Natural killer cell treated with Interleukin-12 subunit alpha and Interleukin-12 subunit beta and Interleukin-15 and Interleukin-18, amount 100 ng/mL, for 72 hours (primary cell): ENCODE data around the gene PAX2. TPM values are rescaled to one million over a fixed set of nuclear protein-coding genes. Genes with fewer than 3 reads are reported as not detected.
A peak's percentile ranks its signal among the peaks of the same experiment; 100 is the strongest.

Source experiments
- ATAC-seq, 2 donors: fragments of 150-1000 bp; cut with Tn5 transposase in 1 of 2; sonication (Bioruptor Pico), chemical (Tn5 transposase) in 1 of 2; 2 replicates each; pipeline ENCODE4 v1.10.0; 2021
- DNase-seq: peaks from one replicate; pipeline ENCODE4 v3.0.0; 2022; ENCODE audit warnings: low spot score
- H3K27ac Mint-ChIP-seq, 2 donors: 1 replicate in 1 of 2; 2 replicates in 1 of 2; pipeline ENCODE4 v1.8.0; 2022; ENCODE audit warnings: mixed read lengths in 2 of 2, mild to moderate bottlenecking in 1 of 2, moderate library complexity in 1 of 2
- H3K27me3 Mint-ChIP-seq, 2 donors: 1 replicate in 1 of 2; 2 replicates in 1 of 2; pipeline ENCODE4 v1.8.0; 2022; ENCODE audit warnings: mixed read lengths in 2 of 2
- H3K36me3 Mint-ChIP-seq: one replicate; pipeline ENCODE4 v1.8.0; 2022; ENCODE audit warnings: mixed read lengths
- H3K4me1 Mint-ChIP-seq, 2 donors: 1 replicate in 1 of 2; 2 replicates in 1 of 2; pipeline ENCODE4 v1.8.0; 2022; ENCODE audit warnings: low read depth in 2 of 2, mixed read lengths in 2 of 2, mild to moderate bottlenecking in 1 of 2
- H3K4me3 Mint-ChIP-seq: one replicate; pipeline ENCODE4 v1.8.0; 2022; ENCODE audit warnings: mixed read lengths
- H3K9me3 Mint-ChIP-seq: 2 replicates; pipeline ENCODE4 v1.8.0; 2022; ENCODE audit warnings: mixed read lengths
- total RNA-seq, 2 donors: library from RNA; stranded (reverse); gene quantifications; one replicate each; pipeline ENCODE4 v1.2.3, GENCODE V29; 2022

The PAX2 gene
- total RNA-seq, 2 donors from 2014 or later: not detected

DNA sequence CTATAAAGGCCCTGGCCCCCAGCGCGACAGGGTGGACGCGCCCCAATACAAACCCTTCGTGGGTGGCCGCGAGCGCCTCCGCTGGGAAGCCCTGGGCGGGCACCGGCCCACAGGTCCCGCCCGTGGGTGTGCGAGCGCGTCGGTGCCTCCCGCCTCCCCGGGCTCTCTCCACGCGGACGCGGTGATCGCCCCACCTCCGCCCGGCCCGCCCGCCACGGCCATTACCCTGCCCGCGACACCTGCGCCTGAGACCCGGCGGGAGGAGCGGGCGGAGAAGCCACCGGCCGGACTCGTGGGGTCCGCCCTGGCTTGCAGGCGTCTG, 81.2 kb downstream of the PAX2 start:
- H3K4me1 Mint-ChIP-seq: peaks cover 23 to 29% of the 10 kb centered on the region in 2 donors
- H3K27ac Mint-ChIP-seq: no peak overlapping the region
- no peak overlapping the region for H3K4me3 Mint-ChIP-seq
- no peak for DNase-seq
- H3K27me3 Mint-ChIP-seq: peaks cover 48 to 61% of the 10 kb centered on the region in 2 donors
- no peaks in the 10 kb centered on the region for H3K9me3 Mint-ChIP-seq
- H3K36me3 Mint-ChIP-seq: no peaks in the 10 kb centered on the region
- peak in 1 of 2 donors; percentile 3 for ATAC-seq

DNA sequence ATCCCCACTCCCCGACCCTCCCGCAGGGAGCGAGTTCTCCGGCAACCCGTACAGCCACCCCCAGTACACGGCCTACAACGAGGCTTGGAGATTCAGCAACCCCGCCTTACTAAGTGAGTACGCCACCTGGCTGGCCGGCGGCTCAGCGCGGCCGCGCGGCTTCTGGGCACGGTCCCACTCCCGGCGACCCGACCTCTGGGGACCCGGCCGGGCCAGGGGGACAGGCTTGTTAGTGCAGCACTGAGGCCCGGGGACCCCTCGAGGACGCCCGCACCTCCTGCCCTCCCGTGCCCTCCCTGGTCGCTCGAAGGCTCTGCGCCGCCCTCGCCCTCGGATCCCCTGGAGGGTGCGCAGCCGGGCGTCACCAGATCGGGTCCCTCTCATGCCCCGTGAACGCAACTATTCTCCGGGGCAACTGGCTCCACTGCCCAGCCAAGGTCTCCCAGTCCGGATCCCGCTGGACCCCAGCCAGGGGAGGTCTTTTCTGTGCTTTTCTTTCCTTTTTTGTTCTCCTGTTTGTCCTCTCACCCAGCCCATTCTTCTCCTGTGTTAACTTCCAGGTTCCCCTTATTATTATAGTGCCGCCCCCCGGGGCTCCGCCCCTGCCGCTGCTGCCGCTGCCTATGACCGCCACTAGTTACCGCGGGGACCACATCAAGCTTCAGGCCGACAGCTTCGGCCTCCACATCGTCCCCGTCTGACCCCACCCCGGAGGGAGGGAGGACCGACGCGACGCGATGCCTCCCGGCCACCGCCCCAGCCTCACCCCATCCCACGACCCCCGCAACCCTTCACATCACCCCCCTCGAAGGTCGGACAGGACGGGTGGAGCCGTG, 81.8 kb downstream of the PAX2 start:
- peaks cover 42 to 64% of the 10 kb centered on the region in 2 donors for H3K27me3 Mint-ChIP-seq
- H3K4me1 Mint-ChIP-seq: peaks cover 23 to 29% of the 10 kb centered on the region in 2 donors
- no peak for DNase-seq
- peak overlapping the region; percentile 90 for H3K4me3 Mint-ChIP-seq
- no peaks in the 10 kb centered on the region for H3K9me3 Mint-ChIP-seq
- no peaks in the 10 kb centered on the region for H3K36me3 Mint-ChIP-seq
- ATAC-seq: peak; percentile 11 to 58
- H3K27ac Mint-ChIP-seq: no peak overlapping the region

DNA sequence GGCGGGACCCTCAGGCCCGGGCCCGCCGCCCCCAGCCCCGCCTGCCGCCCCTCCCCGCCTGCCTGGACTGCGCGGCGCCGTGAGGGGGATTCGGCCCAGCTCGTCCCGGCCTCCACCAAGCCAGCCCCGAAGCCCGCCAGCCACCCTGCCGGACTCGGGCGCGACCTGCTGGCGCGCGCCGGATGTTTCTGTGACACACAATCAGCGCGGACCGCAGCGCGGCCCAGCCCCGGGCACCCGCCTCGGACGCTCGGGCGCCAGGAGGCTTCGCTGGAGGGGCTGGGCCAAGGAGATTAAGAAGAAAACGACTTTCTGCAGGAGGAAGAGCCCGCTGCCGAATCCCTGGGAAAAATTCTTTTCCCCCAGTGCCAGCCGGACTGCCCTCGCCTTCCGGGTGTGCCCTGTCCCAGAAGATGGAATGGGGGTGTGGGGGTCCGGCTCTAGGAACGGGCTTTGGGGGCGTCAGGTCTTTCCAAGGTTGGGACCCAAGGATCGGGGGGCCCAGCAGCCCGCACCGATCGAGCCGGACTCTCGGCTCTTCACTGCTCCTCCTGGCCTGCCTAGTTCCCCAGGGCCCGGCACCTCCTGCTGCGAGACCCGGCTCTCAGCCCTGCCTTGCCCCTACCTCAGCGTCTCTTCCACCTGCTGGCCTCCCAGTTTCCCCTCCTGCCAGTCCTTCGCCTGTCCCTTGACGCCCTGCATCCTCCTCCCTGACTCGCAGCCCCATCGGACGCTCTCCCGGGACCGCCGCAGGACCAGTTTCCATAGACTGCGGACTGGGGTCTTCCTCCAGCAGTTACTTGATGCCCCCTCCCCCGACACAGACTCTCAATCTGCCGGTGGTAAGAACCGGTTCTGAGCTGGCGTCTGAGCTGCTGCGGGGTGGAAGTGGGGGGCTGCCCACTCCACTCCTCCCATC, 82.7 kb downstream of the PAX2 start:
- Mint-ChIP-seq H3K9me3 (no peaks in the 10 kb centered on the region), H3K4me3 (peak overlapping the region; percentile 90), H3K27ac (no peak overlapping the region), H3K36me3 (no peaks in the 10 kb centered on the region), H3K27me3 (peaks cover 34 to 64% of the 10 kb centered on the region in 2 donors), H3K4me1 (peaks cover 23 to 29% of the 10 kb centered on the region in 2 donors)
- ATAC-seq (peak; percentile 72 to 76), DNase-seq (peak; percentile 65)

DNA sequence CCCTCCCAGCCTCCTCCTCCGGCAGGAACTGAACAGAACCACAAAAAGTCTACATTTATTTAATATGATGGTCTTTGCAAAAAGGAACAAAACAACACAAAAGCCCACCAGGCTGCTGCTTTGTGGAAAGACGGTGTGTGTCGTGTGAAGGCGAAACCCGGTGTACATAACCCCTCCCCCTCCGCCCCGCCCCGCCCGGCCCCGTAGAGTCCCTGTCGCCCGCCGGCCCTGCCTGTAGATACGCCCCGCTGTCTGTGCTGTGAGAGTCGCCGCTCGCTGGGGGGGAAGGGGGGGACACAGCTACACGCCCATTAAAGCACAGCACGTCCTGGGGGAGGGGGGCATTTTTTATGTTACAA, 83.3 kb downstream of the PAX2 start:
- no peak overlapping the region for H3K27ac Mint-ChIP-seq
- DNase-seq: no peak
- H3K4me3 Mint-ChIP-seq: peak overlapping the region; percentile 90
- H3K27me3 Mint-ChIP-seq: peaks cover 27 to 64% of the 10 kb centered on the region in 2 donors
- peak in 1 of 2 donors; percentile 62 for ATAC-seq
- peaks cover 23 to 29% of the 10 kb centered on the region in 2 donors for H3K4me1 Mint-ChIP-seq
- no peaks in the 10 kb centered on the region for H3K9me3 Mint-ChIP-seq
- H3K36me3 Mint-ChIP-seq: no peaks in the 10 kb centered on the region

DNA sequence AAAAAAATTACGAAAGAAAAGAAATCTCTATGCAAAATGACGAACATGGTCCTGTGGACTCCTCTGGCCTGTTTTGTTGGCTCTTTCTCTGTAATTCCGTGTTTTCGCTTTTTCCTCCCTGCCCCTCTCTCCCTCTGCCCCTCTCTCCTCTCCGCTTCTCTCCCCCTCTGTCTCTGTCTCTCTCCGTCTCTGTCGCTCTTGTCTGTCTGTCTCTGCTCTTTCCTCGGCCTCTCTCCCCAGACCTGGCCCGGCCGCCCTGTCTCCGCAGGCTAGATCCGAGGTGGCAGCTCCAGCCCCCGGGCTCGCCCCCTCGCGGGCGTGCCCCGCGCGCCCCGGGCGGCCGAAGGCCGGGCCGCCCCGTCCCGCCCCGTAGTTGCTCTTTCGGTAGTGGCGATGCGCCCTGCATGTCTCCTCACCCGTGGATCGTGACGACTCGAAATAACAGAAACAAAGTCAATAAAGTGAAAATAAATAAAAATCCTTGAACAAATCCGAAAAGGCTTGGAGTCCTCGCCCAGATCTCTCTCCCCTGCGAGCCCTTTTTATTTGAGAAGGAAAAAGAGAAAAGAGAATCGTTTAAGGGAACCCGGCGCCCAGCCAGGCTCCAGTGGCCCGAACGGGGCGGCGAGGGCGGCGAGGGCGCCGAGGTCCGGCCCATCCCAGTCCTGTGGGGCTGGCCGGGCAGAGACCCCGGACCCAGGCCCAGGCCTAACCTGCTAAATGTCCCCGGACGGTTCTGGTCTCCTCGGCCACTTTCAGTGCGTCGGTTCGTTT, 83.9 kb downstream of the PAX2 start:
- H3K27me3 Mint-ChIP-seq: peaks cover 22 to 64% of the 10 kb centered on the region in 2 donors
- no peak overlapping the region for H3K27ac Mint-ChIP-seq
- no peaks in the 10 kb centered on the region for H3K36me3 Mint-ChIP-seq

DNA sequence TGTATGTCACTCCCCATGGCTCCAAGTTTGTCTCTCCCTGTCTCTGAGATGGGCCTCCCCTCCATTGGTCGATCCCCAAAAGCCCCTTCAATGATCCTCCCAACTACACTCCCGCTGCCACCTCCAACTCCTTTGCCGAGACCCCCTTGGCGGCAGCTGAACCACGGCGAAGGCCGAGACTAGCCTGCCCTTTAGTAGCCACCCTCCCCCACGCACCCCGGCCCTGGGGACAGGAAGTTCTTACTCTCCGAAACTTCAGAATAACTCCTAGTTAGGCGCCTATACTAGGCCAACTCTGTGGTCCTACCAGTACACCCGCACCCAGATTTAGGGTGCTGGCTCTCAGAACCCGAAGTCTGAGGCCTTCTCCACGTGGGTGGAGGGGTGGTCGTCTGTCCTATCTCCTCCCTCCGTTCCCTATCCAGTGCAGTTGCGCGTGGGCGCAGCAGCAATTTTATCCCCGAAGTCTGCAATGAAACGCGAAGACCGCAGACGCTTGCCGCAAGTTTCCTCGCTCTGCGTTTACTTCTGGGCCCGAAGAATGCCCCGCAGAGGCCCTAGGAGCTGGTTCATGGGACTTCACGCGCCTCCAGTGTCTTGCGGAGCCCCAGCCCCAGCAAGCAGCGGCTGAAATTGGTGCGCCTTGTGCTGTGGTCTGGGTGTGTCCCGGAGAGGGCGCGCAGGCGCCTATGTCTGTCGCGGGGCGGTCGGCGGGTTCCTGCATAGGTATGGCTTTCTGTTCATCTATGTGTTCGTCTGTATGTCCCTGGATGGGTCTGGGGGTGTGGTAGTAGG, 84.7 kb downstream of the PAX2 start:
- peaks cover 23 to 29% of the 10 kb centered on the region in 2 donors for H3K4me1 Mint-ChIP-seq
- ATAC-seq (no peak), DNase-seq (no peak)
- H3K27ac Mint-ChIP-seq: no peak overlapping the region
- no peaks in the 10 kb centered on the region for H3K9me3 Mint-ChIP-seq
- H3K27me3 Mint-ChIP-seq: peaks cover 15 to 63% of the 10 kb centered on the region in 2 donors
- H3K4me3 Mint-ChIP-seq: peak overlapping the region; percentile 79
- H3K36me3 Mint-ChIP-seq: no peaks in the 10 kb centered on the region

More for the DNA sequence above, 83.9 kb downstream of the PAX2 start:
- H3K4me1 Mint-ChIP-seq: peaks cover 23 to 29% of the 10 kb centered on the region in 2 donors
- no peaks in the 10 kb centered on the region for H3K9me3 Mint-ChIP-seq
- DNase-seq (no peak), ATAC-seq (peak in 1 of 2 donors; percentile 33)
- H3K4me3 Mint-ChIP-seq: peak overlapping the region; percentile 90

DNA sequence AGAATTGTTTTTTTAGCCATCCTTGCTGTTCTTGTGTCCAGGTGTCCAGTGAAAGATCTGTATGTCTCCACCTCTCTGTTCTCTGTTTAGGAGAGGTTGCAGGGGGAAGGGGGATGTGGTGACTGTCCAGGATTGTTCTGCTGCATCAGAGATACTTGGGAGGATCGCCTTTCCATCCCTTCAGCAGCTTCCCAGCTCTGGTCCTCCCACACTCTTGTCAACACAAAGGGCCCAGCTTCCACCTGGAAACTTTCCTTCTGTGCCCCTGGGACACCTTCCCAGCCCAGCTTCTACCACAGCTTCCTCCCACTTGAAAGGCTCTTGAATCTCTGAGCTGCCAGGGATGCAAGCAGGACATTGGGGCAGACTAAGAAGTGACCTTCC, 85.3 kb downstream of the PAX2 start:
- Mint-ChIP-seq H3K4me1 (peaks cover 23 to 29% of the 10 kb centered on the region in 2 donors), H3K9me3 (no peaks in the 10 kb centered on the region), H3K4me3 (peak overlapping the region; percentile 79), H3K36me3 (no peaks in the 10 kb centered on the region), H3K27ac (no peak overlapping the region), H3K27me3 (peaks cover 9 to 58% of the 10 kb centered on the region in 2 donors)
- ATAC-seq: no peak
- no peak for DNase-seq

DNA sequence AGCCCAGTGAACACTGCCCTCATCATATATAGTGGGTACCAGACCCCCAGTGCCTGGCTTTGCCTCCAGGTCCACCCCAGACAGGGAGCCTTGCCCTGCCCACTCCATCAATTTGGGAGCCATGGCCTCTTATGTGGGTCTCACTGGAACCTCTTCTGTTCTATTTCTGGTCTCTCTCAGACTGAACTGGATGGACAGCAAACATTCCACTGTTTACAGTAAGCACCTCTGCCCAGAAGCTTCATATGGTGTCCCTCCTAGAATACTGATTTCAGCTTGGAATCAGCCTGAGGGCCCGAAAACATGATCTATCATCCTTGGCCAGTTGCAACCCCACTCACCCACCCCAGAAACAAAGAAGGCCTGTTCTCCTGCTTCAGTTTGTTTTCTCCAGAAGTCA, 86.4 kb downstream of the PAX2 start:
- peaks cover 6 to 56% of the 10 kb centered on the region in 2 donors for H3K27me3 Mint-ChIP-seq

DNA sequence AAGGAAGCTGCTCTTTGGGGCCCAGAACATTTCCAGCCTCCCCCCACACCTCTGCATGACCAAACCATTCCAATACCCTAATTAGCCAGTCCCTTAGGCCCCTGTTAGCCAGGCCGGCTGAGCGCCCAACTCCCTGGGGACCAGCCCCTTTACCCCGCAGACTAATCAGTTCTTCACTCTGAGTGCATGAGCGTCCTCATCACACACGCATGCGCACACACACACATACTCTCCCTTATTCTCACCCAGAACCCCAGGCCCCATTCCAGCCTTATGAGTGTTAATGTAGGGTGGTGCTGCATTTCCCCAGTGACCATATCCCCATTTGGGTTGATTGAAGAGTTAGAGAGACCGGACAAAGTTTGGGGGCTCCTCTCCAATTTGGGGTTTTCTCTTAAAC, 90.4 kb downstream of the PAX2 start:
- no peaks in the 10 kb centered on the region for H3K36me3 Mint-ChIP-seq
- H3K27me3 Mint-ChIP-seq: peaks cover 7 to 31% of the 10 kb centered on the region in 2 donors
- no peak overlapping the region for H3K4me3 Mint-ChIP-seq
- H3K9me3 Mint-ChIP-seq: no peaks in the 10 kb centered on the region
- ATAC-seq (no peak), DNase-seq (no peak)
- no peak overlapping the region for H3K27ac Mint-ChIP-seq
- peaks cover 3 to 4% of the 10 kb centered on the region in 2 donors for H3K4me1 Mint-ChIP-seq

More for the DNA sequence above, 86.4 kb downstream of the PAX2 start:
- no peak for DNase-seq
- no peak for ATAC-seq
- Mint-ChIP-seq H3K9me3 (no peaks in the 10 kb centered on the region), H3K36me3 (no peaks in the 10 kb centered on the region), H3K27ac (no peak overlapping the region), H3K4me1 (peaks cover 23 to 29% of the 10 kb centered on the region in 2 donors), H3K4me3 (no peak overlapping the region)

DNA sequence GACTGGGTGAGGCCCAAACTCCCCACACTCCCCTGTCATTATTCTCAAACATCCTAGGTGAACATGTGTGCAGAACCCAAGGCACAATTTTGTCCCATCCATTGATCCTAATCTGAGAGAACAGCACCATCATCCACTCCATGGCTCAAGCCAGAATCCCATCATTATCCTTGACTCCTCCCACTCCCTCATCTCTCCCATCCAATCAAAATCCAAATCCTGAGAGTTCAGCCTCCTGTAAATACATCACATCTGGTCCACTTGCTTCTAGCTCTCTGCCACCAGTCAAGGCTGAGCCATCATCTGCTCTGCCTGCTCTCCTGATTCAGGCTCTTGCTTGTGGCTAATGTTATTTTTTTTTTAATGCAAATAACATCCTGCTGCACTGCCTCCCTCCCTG, 91.5 kb downstream of the PAX2 start:
- Mint-ChIP-seq H3K36me3 (no peaks in the 10 kb centered on the region), H3K4me3 (no peak overlapping the region), H3K9me3 (no peaks in the 10 kb centered on the region), H3K27ac (no peak overlapping the region), H3K27me3 (peaks cover 13 to 21% of the 10 kb centered on the region in 2 donors), H3K4me1 (no peaks in the 10 kb centered on the region)
- ATAC-seq (no peak), DNase-seq (no peak)

DNA sequence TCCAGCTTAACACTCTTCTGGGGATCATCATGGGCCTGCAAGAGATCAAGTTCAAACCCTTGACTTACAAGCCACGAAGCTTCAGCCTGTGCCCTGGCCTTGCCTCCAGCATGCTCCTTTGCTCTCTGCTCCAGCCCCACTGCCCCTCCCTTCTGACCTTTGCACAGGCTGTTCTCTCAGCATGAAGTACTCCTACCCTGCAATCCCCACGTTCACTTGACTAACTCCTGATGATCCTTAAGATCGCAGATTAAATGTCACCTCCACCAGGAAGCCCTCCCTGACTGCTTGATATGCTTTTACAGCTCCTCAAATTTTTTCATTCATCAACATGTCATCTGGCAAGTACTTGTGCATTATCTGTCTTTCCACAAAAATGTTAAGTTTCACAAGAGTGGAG, 91.9 kb downstream of the PAX2 start:
- DNase-seq (no peak), ATAC-seq (no peak)
- no peaks in the 10 kb centered on the region for H3K36me3 Mint-ChIP-seq
- H3K4me1 Mint-ChIP-seq: no peaks in the 10 kb centered on the region
- H3K9me3 Mint-ChIP-seq: no peaks in the 10 kb centered on the region
- no peak overlapping the region for H3K4me3 Mint-ChIP-seq
- peaks cover 15 to 19% of the 10 kb centered on the region in 2 donors for H3K27me3 Mint-ChIP-seq
- H3K27ac Mint-ChIP-seq: no peak overlapping the region

DNA sequence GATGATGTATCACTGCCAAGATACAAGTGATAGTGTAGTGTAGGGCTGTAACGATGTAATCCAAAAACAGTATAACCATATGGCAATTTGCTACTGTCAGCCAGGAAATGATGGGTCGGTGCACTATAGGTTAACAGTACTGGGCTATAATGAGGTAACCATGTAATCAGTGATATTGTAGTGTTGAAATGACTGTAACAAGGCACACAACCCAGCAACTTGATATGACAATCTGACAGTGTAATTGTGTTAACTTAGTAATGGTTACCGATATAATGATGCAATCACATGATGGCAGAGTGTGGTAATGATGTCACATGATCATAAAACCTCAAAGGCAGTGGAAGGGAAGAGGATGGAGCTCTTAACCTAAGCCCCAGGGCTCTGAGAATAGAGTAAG, 93.6 kb downstream of the PAX2 start:
- ATAC-seq (peak; percentile 54 to 81), DNase-seq (no peak)
- Mint-ChIP-seq H3K4me1 (no peaks in the 10 kb centered on the region), H3K27ac (no peak overlapping the region), H3K4me3 (no peak overlapping the region), H3K36me3 (no peaks in the 10 kb centered on the region), H3K27me3 (peaks cover 11 to 19% of the 10 kb centered on the region in 2 donors), H3K9me3 (no peaks in the 10 kb centered on the region)

DNA sequence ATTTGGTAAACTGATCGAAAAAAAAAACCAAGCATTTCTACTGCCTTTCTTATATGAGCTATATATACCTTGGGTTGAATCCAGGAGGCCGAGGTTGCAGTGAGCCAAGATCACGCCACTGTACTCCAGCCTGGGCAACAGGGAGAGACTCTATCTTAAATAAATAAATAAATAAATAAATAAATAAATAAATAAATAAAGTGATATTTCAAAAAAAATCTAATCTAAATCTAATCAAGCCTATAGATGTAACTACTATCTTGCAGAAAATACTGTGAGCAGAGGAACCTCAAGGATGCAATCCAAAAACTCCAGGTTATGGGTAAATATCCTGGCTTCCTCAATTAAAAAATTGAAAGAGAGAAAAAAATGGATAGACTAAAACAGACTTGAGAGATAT, 96.1 kb downstream of the PAX2 start:
- peaks cover 14 to 28% of the 10 kb centered on the region in 2 donors for H3K27me3 Mint-ChIP-seq
- H3K4me1 Mint-ChIP-seq: no peaks in the 10 kb centered on the region
- no peak overlapping the region for H3K27ac Mint-ChIP-seq
- no peak overlapping the region for H3K4me3 Mint-ChIP-seq
- H3K36me3 Mint-ChIP-seq: no peaks in the 10 kb centered on the region
- ATAC-seq (no peak), DNase-seq (no peak)
- no peaks in the 10 kb centered on the region for H3K9me3 Mint-ChIP-seq
